CD4-positive, alpha-beta T cell treated with Interleukin-17A for 1 hour (primary cell): Measurements from ENCODE around the gene C3.

ENCODE experiments used
- DNase-seq: peaks from one replicate; pipeline ENCODE4 v3.0.0-alpha.2; 2020

Gene C3

GRCh38 chr19:6730153-6730804 is 9.8 kb upstream of the C3 start:
- peak; percentile 25 for DNase-seq

GRCh38 chr19:6729573-6730152 is 9.2 kb upstream of the C3 start:
- no peak for DNase-seq

- DNase-seq, result no peak
Measured at GRCh38 chr19:6728346-6728745, 7.9 kb upstream of the C3 start.

- DNase-seq, result no peak
Measured at GRCh38 chr19:6725513-6726231, 5.2 kb upstream of the C3 start.

- no peak for DNase-seq
Measured at GRCh38 chr19:6724631-6725492, 4.4 kb upstream of the C3 start.

- no peak for DNase-seq
Measured at GRCh38 chr19:6723738-6724137, 3.3 kb upstream of the C3 start.

- no peak for DNase-seq
Measured at GRCh38 chr19:6723108-6723618, 2.7 kb upstream of the C3 start.

GRCh38 chr19:6721773-6722172 is 1.3 kb upstream of the C3 start:
- no peak for DNase-seq

- DNase-seq, result no peak
Measured at GRCh38 chr19:6721138-6721474, 656 bp upstream of the C3 start.

- no peak for DNase-seq
Measured at GRCh38 chr19:6719992-6720368, 470 bp downstream of the C3 start.

GRCh38 chr19:6719540-6719861 is 949 bp downstream of the C3 start:
- no peak for DNase-seq

- peak; percentile 40 for DNase-seq
Measured at GRCh38 chr19:6718741-6719539, 1.5 kb downstream of the C3 start.

GRCh38 chr19:6718111-6718740 is 2.2 kb downstream of the C3 start:
- no peak for DNase-seq

GRCh38 chr19:6717441-6717971 is 2.9 kb downstream of the C3 start:
- DNase-seq, result no peak

- no peak for DNase-seq
Measured at GRCh38 chr19:6717036-6717435, 3.4 kb downstream of the C3 start.

GRCh38 chr19:6716610-6716970 is 3.9 kb downstream of the C3 start:
- DNase-seq, result no peak

GRCh38 chr19:6714749-6715555 is 5.5 kb downstream of the C3 start:
- DNase-seq, result no peak

GRCh38 chr19:6713773-6714692 is 6.4 kb downstream of the C3 start:
- DNase-seq, result no peak

GRCh38 chr19:6712692-6713670 is 7.5 kb downstream of the C3 start:
- no peak for DNase-seq
